ENCODE measurements around the gene ZCRB1. TPM values are rescaled to one million over a fixed set of nuclear protein-coding genes. Genes with fewer than 3 reads are reported as not detected.
"Not testable (repeated sequence)": the region's sequence is repeated elsewhere in the genome, so short reads cannot be mapped to it uniquely, and the experiment has no call there.

The ZCRB1 gene
- total RNA-seq, 2 experiments from 2014 or later, result 77.0 to 81.3 TPM

DNA sequence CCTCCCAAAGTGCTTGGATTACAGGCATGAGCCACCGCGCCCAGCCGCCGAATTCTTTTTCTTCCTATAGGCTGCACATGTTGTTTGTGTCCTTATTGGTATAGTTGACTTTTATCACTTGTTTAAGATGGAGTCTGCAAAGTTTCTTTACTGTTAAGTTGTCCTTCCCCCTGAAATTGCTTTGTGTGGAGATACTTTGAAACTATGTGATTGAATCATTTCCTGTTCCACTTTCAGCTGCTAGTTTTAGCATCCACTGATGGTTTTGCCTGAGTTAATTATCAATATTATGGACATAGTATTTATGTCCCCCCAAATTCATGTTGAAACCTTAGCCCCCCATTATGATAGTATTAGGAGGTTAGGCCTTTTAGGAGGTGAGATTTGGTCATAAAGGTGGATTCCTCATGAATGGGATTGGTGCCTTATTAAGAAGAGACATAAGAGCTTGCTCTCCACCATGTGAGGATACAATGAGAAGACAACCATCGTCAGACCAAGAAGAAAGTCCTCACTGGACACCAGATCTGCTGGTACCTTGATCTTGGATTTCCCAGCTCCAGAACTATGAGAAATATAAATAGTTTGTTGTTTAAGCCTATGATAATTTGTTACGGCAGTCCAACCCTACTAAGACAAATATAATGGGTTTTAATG is 35.0 kb upstream of the ZCRB1 start:
- CTCF ChIA-PET, result interaction anchor here (0.6 to 1.3 kb wide), 3 partner anchors 8 to 31 kb away, joined by 3 to 8 read pairs (median 4); no protein-coding TSS in a partner anchor
- POLR2A ChIA-PET, result no interaction called here
- Mint-ChIP-seq H3K27ac (peak overlapping the region; percentile 85), H3K9me3 (peaks cover 1% of the 10 kb centered on the region), H3K4me3 (peak overlapping the region; percentile 16), H3K36me3 (ENCODE audit: low read depth) (peaks cover 37% of the 10 kb centered on the region), H3K4me1 (ENCODE audit: low read depth) (peaks cover 48% of the 10 kb centered on the region), H3K27me3 (no peaks in the 10 kb centered on the region)
- DNase-seq (peak; percentile 8), ATAC-seq (peak; percentile 73)
- TF ChIP-seq, protein P1, sequence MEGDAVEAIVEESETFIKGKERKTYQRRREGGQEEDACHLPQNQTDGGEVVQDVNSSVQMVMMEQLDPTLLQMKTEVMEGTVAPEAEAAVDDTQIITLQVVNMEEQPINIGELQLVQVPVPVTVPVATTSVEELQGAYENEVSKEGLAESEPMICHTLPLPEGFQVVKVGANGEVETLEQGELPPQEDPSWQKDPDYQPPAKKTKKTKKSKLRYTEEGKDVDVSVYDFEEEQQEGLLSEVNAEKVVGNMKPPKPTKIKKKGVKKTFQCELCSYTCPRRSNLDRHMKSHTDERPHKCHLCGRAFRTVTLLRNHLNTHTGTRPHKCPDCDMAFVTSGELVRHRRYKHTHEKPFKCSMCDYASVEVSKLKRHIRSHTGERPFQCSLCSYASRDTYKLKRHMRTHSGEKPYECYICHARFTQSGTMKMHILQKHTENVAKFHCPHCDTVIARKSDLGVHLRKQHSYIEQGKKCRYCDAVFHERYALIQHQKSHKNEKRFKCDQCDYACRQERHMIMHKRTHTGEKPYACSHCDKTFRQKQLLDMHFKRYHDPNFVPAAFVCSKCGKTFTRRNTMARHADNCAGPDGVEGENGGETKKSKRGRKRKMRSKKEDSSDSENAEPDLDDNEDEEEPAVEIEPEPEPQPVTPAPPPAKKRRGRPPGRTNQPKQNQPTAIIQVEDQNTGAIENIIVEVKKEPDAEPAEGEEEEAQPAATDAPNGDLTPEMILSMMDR (IDR thresholded peaks at IDR 0.05), result no peak
- intact Hi-C loops (cut with micrococcal nuclease), result no loop called here

- no peaks in the 10 kb centered on the region for H3K27me3 Mint-ChIP-seq
- POLR2A ChIA-PET, result no interaction called here
Measured at GRCh38 chr12:42356344-42356743, 30.4 kb upstream of the ZCRB1 start.

GRCh38 chr12:42350021-42350407 is 24.1 kb upstream of the ZCRB1 start:
- POLR2A ChIA-PET; H3K9me3 Mint-ChIP-seq; intact Hi-C loops (cut with micrococcal nuclease); H3K27me3 Mint-ChIP-seq; H3K27ac Mint-ChIP-seq; H3K4me3 Mint-ChIP-seq; DNase-seq; ATAC-seq; CTCF ChIA-PET: not testable (repeated sequence)
- peaks cover 18% of the 10 kb centered on the region for H3K36me3 Mint-ChIP-seq (ENCODE audit: low read depth)
- H3K4me1 Mint-ChIP-seq (ENCODE audit: low read depth), result peaks cover 14% of the 10 kb centered on the region

More at GRCh38 chr12:42356344-42356743, 30.4 kb upstream of the ZCRB1 start:
- Mint-ChIP-seq H3K36me3 (ENCODE audit: low read depth) (peaks cover 31% of the 10 kb centered on the region), H3K4me3 (no peak overlapping the region), H3K27ac (no peak overlapping the region), H3K9me3 (peaks cover 1% of the 10 kb centered on the region), H3K4me1 (ENCODE audit: low read depth) (peaks cover 23% of the 10 kb centered on the region)
- no peak for DNase-seq
- TF ChIP-seq, protein P1 (IDR thresholded peaks at IDR 0.05), result no peak
- CTCF ChIA-PET, result no interaction called here
- no peak for ATAC-seq
- intact Hi-C loops (cut with micrococcal nuclease), result no loop called here

DNA sequence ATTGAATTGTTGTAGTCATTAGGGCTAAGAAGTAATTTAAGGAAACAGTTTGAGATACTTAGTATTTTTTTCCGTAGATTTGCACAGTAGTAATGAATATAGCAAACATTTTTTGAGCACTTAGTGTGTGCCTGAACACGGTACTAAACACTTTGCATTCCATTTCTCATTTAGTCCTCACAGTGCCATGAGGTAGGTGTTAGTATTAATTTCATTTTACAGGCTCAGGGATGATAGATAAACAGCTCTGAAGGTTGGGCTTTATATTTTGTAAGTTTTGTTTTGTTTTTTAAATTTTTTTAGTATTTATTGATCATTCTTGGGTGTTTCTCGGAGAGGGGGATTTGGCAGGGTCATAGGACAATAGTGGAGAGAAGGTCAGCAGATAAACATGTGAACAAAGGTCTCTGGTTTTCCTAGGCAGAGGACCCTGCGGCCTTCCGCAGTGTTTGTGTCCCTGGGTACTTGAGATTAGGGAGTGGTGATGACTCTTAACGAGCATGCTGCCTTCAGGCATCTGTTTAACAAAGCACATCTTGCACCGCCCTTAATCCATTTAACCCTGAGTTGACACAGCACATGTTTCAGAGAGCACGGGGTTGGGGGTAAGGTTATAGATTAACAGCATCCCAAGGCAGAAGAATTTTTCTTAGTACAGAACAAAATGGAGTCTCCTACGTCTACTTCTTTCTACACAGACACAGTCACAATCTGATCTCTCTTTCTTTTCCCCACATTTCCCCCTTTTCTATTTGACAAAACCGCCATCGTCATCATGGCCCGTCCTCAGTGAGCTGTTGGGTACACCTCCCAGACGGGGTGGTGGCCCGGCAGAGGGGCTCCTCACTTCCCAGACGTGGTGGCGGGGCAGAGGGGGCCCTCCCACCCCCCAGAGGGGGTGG is 23.5 kb upstream of the ZCRB1 start:
- intact Hi-C loops (cut with micrococcal nuclease); DNase-seq; H3K27me3 Mint-ChIP-seq; H3K27ac Mint-ChIP-seq; ATAC-seq; POLR2A ChIA-PET; H3K9me3 Mint-ChIP-seq; H3K4me3 Mint-ChIP-seq: not testable (repeated sequence)
- peaks cover 15% of the 10 kb centered on the region for H3K4me1 Mint-ChIP-seq (ENCODE audit: low read depth)
- CTCF ChIA-PET, result interaction anchor here (0.8 to 3.1 kb wide), 3 partner anchors 15 to 195 kb away, joined by 3 to 11 read pairs (median 5); no protein-coding TSS in a partner anchor
- H3K36me3 Mint-ChIP-seq (ENCODE audit: low read depth), result peaks cover 17% of the 10 kb centered on the region

DNA sequence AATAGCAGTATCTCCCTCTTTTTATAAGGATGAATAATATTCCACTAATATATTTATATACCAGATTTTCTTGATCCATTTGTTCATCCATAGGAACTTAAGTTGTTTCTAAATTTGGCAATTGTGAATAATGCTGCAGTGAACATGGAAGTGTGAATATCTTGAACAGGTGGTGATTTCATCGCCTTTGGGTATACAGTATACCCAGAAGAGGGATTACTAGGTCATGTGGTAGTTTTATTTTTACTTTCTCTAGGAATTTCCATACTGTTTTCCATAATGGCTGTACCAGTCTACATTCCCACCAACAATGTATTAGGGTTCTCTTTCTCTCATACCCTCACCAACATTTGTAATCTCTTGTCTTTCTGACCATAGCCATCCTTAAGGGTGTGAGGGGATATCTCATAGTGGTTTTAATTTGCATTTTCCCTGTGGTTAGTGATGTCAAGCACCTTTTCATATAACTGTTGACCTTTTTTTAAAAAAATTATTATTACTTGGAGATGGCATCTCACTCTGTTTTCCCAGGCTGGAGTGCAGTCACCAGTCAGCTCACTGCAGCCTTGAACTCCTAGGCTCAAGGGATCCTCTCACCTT is 20.6 kb upstream of the ZCRB1 start:
- Mint-ChIP-seq H3K27me3 (no peaks in the 10 kb centered on the region), H3K4me3 (no peak overlapping the region), H3K27ac (no peak overlapping the region), H3K4me1 (ENCODE audit: low read depth) (peaks cover 39% of the 10 kb centered on the region), H3K36me3 (ENCODE audit: low read depth) (peaks cover 19% of the 10 kb centered on the region), H3K9me3 (no peaks in the 10 kb centered on the region)
- DNase-seq, result no peak
- ChIA-PET POLR2A (no interaction called here), CTCF (interaction anchor here (0.8 to 3.1 kb wide), 3 partner anchors 8 to 25 kb away, joined by 3 to 11 read pairs (median 3); no protein-coding TSS in a partner anchor)
- TF ChIP-seq, protein P1 (IDR thresholded peaks at IDR 0.05), result no peak
- intact Hi-C loops (cut with micrococcal nuclease), result no loop called here
- peak; percentile 20 for ATAC-seq

Data from activated CD8-positive, alpha-beta T cell treated with anti-CD3 and anti-CD28 coated beads for 36 hours (primary cell).